ENCODE results near the gene KIF3B. TPM values are rescaled to one million over a fixed set of nuclear protein-coding genes. Genes with fewer than 3 reads are reported as not detected.
A peak's percentile ranks its signal among the peaks of the same experiment; 100 is the strongest.

Gene KIF3B
- total and polyA plus RNA-seq, 2 of the 13 experiments (the other 11 are each of a cell fraction or from before 2014, with no cell fraction given), result 23.6 to 28.8 TPM

DNA sequence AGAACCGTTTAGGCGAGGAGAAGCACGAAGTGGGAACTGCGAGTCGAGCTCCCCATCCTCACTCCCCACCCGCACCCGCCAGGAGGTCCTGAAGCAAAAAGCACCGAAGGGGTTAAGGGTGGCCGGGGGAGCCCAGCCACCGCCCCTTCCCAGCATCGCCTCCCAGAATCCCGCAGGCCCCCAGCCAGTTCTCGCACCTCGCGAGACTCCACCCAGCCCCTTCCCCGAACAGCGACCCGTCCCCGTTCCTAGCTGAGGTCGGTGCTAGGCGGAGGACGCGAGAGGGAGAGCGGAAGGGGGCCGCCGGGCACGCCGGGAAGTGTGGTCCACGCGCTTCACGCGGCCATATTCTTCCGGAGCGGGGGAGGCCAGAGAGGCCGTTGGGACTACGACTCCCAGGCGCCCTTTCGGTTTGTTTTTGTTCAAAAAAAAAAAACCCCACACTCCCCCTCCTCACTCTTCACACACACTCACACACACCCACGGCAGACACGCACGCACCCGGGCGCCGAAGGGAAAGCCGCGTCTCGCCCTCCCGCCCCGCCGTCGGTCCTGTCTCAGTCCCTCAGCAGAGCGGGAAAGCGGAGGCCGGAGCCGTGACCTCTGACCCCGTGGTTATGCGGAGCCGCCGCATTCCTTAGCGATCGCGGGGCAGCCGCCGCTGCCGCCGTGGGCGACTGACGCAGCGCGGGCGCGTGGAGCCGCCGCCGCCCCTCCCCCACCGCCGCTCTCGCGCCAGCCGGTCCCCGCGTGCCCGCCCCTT lies 80.6 kb downstream of the KIF3B start, which contains the start of gene ASXL1 (continued):
- TF ChIP-seq PITX1 (CRISPR knock-in tag; IDR thresholded peaks at IDR 0.05) (peak; percentile 87), ZNF468 (CRISPR knock-in tag; IDR thresholded peaks at IDR 0.05) (0 out of 2 replicates have a peak, but pooled peaks have one; percentile 66), ZNF720 (CRISPR knock-in tag; IDR thresholded peaks at IDR 0.05) (peak; percentile 67), IRX3 (CRISPR knock-in tag; IDR thresholded peaks at IDR 0.05; ENCODE audit: borderline replicate concordance, low read depth) (peak; percentile 70; the same call in 1 of the 2 replicates), TGIF2 (CRISPR knock-in tag; IDR thresholded peaks at IDR 0.05) (peak; percentile 13; the same call in 1 of the 2 replicates), ZNF20 (CRISPR knock-in tag; IDR thresholded peaks at IDR 0.05) (no peak), RFX1 (IDR thresholded peaks at IDR 0.05) (no peak), MEIS1 (CRISPR knock-in tag; IDR thresholded peaks at IDR 0.05; ENCODE audit: borderline replicate concordance) (peak; percentile 88; the same call in 1 of the 2 replicates), ZNF329 (CRISPR knock-in tag; IDR thresholded peaks at IDR 0.05; ENCODE audit: low read depth) (peak; percentile 89), ZKSCAN5 (CRISPR knock-in tag; IDR thresholded peaks at IDR 0.05) (peak; percentile 58), AGO2 (optimal IDR thresholded peaks at IDR 0.05; ENCODE audit: low read depth, low read length) (peak; percentile 95), PRPF4 (IDR thresholded peaks at IDR 0.05; ENCODE audit: low read depth, low read length, poor library complexity, severe bottlenecking) (no peak), NR2C2 (CRISPR knock-in tag; IDR thresholded peaks at IDR 0.05; ENCODE audit: borderline replicate concordance) (peak; percentile 99)
- TF ChIP-seq, protein P1, sequence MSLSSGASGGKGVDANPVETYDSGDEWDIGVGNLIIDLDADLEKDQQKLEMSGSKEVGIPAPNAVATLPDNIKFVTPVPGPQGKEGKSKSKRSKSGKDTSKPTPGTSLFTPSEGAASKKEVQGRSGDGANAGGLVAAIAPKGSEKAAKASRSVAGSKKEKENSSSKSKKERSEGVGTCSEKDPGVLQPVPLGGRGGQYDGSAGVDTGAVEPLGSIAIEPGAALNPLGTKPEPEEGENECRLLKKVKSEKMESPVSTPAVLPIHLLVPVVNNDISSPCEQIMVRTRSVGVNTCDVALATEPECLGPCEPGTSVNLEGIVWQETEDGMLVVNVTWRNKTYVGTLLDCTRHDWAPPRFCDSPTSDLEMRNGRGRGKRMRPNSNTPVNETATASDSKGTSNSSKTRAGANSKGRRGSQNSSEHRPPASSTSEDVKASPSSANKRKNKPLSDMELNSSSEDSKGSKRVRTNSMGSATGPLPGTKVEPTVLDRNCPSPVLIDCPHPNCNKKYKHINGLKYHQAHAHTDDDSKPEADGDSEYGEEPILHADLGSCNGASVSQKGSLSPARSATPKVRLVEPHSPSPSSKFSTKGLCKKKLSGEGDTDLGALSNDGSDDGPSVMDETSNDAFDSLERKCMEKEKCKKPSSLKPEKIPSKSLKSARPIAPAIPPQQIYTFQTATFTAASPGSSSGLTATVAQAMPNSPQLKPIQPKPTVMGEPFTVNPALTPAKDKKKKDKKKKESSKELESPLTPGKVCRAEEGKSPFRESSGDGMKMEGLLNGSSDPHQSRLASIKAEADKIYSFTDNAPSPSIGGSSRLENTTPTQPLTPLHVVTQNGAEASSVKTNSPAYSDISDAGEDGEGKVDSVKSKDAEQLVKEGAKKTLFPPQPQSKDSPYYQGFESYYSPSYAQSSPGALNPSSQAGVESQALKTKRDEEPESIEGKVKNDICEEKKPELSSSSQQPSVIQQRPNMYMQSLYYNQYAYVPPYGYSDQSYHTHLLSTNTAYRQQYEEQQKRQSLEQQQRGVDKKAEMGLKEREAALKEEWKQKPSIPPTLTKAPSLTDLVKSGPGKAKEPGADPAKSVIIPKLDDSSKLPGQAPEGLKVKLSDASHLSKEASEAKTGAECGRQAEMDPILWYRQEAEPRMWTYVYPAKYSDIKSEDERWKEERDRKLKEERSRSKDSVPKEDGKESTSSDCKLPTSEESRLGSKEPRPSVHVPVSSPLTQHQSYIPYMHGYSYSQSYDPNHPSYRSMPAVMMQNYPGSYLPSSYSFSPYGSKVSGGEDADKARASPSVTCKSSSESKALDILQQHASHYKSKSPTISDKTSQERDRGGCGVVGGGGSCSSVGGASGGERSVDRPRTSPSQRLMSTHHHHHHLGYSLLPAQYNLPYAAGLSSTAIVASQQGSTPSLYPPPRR (CRISPR knock-in tag; IDR thresholded peaks at IDR 0.05; ENCODE audit: borderline replicate concordance), result peak; percentile 88
- TF ChIP-seq, protein P2, sequence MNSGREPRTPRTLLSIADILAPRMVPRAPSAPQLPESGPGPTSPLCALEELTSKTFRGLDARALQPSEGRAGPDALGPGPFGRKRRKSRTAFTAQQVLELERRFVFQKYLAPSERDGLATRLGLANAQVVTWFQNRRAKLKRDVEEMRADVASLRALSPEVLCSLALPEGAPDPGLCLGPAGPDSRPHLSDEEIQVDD (CRISPR knock-in tag; IDR thresholded peaks at IDR 0.05; ENCODE audit: borderline replicate concordance), result no peak; the same call in 1 of the 2 replicates
- TF ChIP-seq, protein P3, sequence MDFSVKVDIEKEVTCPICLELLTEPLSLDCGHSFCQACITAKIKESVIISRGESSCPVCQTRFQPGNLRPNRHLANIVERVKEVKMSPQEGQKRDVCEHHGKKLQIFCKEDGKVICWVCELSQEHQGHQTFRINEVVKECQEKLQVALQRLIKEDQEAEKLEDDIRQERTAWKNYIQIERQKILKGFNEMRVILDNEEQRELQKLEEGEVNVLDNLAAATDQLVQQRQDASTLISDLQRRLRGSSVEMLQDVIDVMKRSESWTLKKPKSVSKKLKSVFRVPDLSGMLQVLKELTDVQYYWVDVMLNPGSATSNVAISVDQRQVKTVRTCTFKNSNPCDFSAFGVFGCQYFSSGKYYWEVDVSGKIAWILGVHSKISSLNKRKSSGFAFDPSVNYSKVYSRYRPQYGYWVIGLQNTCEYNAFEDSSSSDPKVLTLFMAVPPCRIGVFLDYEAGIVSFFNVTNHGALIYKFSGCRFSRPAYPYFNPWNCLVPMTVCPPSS (IDR thresholded peaks at IDR 0.05), result no peak
- TF ChIP-seq, protein P4, sequence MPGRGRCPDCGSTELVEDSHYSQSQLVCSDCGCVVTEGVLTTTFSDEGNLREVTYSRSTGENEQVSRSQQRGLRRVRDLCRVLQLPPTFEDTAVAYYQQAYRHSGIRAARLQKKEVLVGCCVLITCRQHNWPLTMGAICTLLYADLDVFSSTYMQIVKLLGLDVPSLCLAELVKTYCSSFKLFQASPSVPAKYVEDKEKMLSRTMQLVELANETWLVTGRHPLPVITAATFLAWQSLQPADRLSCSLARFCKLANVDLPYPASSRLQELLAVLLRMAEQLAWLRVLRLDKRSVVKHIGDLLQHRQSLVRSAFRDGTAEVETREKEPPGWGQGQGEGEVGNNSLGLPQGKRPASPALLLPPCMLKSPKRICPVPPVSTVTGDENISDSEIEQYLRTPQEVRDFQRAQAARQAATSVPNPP (CRISPR knock-in tag; IDR thresholded peaks at IDR 0.05), result 0 out of 2 replicates have a peak, but pooled peaks have one; percentile 55
- TF ChIP-seq, protein P5, sequence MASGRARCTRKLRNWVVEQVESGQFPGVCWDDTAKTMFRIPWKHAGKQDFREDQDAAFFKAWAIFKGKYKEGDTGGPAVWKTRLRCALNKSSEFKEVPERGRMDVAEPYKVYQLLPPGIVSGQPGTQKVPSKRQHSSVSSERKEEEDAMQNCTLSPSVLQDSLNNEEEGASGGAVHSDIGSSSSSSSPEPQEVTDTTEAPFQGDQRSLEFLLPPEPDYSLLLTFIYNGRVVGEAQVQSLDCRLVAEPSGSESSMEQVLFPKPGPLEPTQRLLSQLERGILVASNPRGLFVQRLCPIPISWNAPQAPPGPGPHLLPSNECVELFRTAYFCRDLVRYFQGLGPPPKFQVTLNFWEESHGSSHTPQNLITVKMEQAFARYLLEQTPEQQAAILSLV (CRISPR knock-in tag; IDR thresholded peaks at IDR 0.05; ENCODE audit: borderline replicate concordance), result peak; percentile 95
